SK-N-SH treated with all-trans-retinoic acid at 6 μM for 48 hours (cell line): Measurements from ENCODE around the gene NTNG1.

Source experiments
- CSRNP3 ChIP-seq: fragments of 250-450 bp; sonication (Bioruptor Pico); IDR thresholded peaks from 2 replicates; pipeline ENCODE4 v1.5.1; 2021; ENCODE audit warnings: mild to moderate bottlenecking, moderate library complexity
- ESRRG ChIP-seq: fragments of 250-450 bp; sonication (Bioruptor Pico); IDR thresholded peaks from 2 replicates; pipeline ENCODE4 v1.6.1; 2021; ENCODE audit warnings: mild to moderate bottlenecking
- OSR1 ChIP-seq: fragments of 250-450 bp; sonication (Bioruptor Pico); IDR thresholded peaks from 2 replicates; pipeline ENCODE4 v1.8.0; 2022; ENCODE audit warnings: moderate library complexity, mild to moderate bottlenecking, inconsistent platforms
- RARB ChIP-seq: fragments of 250-450 bp; sonication (Bioruptor Pico); IDR thresholded peaks from 2 replicates; pipeline ENCODE4 v1.8.0; 2021; ENCODE audit warnings: mild to moderate bottlenecking, moderate library complexity
- ZC3H10 ChIP-seq: fragments of 250-450 bp; sonication (Bioruptor Pico); IDR thresholded peaks from 2 replicates; pipeline ENCODE4 v1.5.1; 2021; ENCODE audit warnings: mild to moderate bottlenecking, moderate library complexity
- ZFP3 ChIP-seq: fragments of 250-450 bp; sonication (Bioruptor Pico); IDR thresholded peaks from 2 replicates; pipeline ENCODE4 v1.5.0; 2020; ENCODE audit warnings: mild to moderate bottlenecking, moderate library complexity
- ZFP30 ChIP-seq: fragments of 450-650 bp; formaldehyde crosslinking; IDR thresholded peaks from 2 replicates; pipeline ENCODE4 v1.5.0; 2022; ENCODE audit warnings: mild to moderate bottlenecking, moderate library complexity
- TF ChIP-seq, protein P1 (sequence below): fragments of 250-450 bp; sonication (Bioruptor Pico); IDR thresholded peaks from 2 replicates; pipeline ENCODE4 v1.5.0; 2020; ENCODE audit warnings: mild to moderate bottlenecking, moderate library complexity
- TF ChIP-seq, protein P2 (sequence below): fragments of 250-450 bp; sonication (Bioruptor Pico); IDR thresholded peaks from 2 replicates; pipeline ENCODE4 v1.5.1; 2020; ENCODE audit warnings: low read depth, mild to moderate bottlenecking, moderate library complexity
- TF ChIP-seq, protein P3 (sequence below): fragments of 250-450 bp; sonication (Bioruptor Pico); IDR thresholded peaks from 2 replicates; pipeline ENCODE4 v1.8.0; 2020; ENCODE audit warnings: mild to moderate bottlenecking, moderate library complexity, borderline replicate concordance

DNA sequence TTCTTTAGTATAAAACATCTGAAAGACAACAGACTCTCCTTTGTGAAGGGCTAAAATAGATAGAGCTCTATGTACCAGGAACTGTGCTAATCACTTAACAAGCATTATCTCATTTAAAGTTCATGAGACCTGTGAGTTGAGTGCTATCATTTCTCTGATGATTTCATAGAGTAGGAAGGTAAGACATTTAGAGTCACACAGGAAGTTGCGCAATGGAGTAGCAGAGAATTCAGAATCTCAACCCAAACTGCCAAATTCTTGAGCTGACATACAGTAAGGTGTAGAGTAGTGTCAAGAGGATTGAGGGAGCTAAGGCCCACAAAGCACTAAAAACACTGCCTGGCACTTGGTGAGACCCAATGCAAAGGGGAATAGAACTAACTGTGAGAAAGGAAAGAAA is 384.3 kb downstream of the NTNG1 start:
- TF ChIP-seq, protein P1, sequence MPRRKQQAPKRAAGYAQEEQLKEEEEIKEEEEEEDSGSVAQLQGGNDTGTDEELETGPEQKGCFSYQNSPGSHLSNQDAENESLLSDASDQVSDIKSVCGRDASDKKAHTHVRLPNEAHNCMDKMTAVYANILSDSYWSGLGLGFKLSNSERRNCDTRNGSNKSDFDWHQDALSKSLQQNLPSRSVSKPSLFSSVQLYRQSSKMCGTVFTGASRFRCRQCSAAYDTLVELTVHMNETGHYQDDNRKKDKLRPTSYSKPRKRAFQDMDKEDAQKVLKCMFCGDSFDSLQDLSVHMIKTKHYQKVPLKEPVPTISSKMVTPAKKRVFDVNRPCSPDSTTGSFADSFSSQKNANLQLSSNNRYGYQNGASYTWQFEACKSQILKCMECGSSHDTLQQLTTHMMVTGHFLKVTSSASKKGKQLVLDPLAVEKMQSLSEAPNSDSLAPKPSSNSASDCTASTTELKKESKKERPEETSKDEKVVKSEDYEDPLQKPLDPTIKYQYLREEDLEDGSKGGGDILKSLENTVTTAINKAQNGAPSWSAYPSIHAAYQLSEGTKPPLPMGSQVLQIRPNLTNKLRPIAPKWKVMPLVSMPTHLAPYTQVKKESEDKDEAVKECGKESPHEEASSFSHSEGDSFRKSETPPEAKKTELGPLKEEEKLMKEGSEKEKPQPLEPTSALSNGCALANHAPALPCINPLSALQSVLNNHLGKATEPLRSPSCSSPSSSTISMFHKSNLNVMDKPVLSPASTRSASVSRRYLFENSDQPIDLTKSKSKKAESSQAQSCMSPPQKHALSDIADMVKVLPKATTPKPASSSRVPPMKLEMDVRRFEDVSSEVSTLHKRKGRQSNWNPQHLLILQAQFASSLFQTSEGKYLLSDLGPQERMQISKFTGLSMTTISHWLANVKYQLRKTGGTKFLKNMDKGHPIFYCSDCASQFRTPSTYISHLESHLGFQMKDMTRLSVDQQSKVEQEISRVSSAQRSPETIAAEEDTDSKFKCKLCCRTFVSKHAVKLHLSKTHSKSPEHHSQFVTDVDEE (CRISPR knock-in tag): no peak
- TF ChIP-seq, protein P2, sequence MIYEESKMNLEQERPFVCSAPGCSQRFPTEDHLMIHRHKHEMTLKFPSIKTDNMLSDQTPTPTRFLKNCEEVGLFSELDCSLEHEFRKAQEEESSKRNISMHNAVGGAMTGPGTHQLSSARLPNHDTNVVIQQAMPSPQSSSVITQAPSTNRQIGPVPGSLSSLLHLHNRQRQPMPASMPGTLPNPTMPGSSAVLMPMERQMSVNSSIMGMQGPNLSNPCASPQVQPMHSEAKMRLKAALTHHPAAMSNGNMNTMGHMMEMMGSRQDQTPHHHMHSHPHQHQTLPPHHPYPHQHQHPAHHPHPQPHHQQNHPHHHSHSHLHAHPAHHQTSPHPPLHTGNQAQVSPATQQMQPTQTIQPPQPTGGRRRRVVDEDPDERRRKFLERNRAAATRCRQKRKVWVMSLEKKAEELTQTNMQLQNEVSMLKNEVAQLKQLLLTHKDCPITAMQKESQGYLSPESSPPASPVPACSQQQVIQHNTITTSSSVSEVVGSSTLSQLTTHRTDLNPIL (CRISPR knock-in tag): no peak
- TF ChIP-seq RARB (CRISPR knock-in tag): no peak
- TF ChIP-seq OSR1 (CRISPR knock-in tag): no peak
- TF ChIP-seq ZFP30 (CRISPR knock-in tag): no peak
- no peak for TF ChIP-seq CSRNP3 (CRISPR knock-in tag)
- no peak for TF ChIP-seq ESRRG (CRISPR knock-in tag)
- no peak for TF ChIP-seq ZC3H10 (CRISPR knock-in tag)
- no peak for TF ChIP-seq ZFP3
- TF ChIP-seq, protein P3, sequence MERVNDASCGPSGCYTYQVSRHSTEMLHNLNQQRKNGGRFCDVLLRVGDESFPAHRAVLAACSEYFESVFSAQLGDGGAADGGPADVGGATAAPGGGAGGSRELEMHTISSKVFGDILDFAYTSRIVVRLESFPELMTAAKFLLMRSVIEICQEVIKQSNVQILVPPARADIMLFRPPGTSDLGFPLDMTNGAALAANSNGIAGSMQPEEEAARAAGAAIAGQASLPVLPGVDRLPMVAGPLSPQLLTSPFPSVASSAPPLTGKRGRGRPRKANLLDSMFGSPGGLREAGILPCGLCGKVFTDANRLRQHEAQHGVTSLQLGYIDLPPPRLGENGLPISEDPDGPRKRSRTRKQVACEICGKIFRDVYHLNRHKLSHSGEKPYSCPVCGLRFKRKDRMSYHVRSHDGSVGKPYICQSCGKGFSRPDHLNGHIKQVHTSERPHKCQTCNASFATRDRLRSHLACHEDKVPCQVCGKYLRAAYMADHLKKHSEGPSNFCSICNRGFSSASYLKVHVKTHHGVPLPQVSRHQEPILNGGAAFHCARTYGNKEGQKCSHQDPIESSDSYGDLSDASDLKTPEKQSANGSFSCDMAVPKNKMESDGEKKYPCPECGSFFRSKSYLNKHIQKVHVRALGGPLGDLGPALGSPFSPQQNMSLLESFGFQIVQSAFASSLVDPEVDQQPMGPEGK (CRISPR knock-in tag): no peak
